Tibial nerve (tissue), 4 donors: ENCODE results near the gene C1orf115. TPM values are rescaled to one million over a fixed set of nuclear protein-coding genes. Genes with fewer than 3 reads are reported as not detected.

Experiments
- DNase-seq, 2 donors: peaks; one replicate each; pipeline ENCODE4 v3.0.0-alpha.2; 2019; ENCODE audit warnings: low spot score in 2 of 2
- H3K27ac ChIP-seq, 4 donors: fragments of 200-600 bp; sonication (generic) in 3 of 4; one replicate each; pipeline ENCODE4 v1.5.1; 2017 to 2019; ENCODE audit warnings: mild to moderate bottlenecking in 1 of 4
- H3K27me3 ChIP-seq, 2 donors: fragments of 200-600 bp; sonication (generic) in 1 of 2; one replicate each; pipeline versions ENCODE4 v1.5.1 to v1.6.0; 2017 to 2019
- H3K36me3 ChIP-seq, 3 donors: fragments of 200-600 bp; sonication (generic); one replicate each; pipeline ENCODE4 v1.5.1; 2018 to 2019
- H3K4me1 ChIP-seq, 4 donors: fragments of 200-600 bp; sonication (generic) in 3 of 4; one replicate each; pipeline ENCODE4 v1.5.1; 2017 to 2019
- H3K4me3 ChIP-seq, 4 donors: fragments of 200-600 bp; sonication (generic) in 3 of 4; one replicate each; pipeline ENCODE4 v1.5.1; 2017 to 2019; ENCODE audit warnings: mild to moderate bottlenecking in 1 of 4, moderate library complexity in 1 of 4
- H3K9me3 ChIP-seq, 4 donors: fragments of 200-600 bp; sonication (generic) in 3 of 4; one replicate each; pipeline ENCODE4 v1.5.1; 2017 to 2019
- EP300 ChIP-seq, 2 donors: sonication (generic); formaldehyde crosslinking; IDR thresholded peaks; one replicate each; pipeline ENCODE4 v1.6.1; 2017; ENCODE audit warnings: antibody characterized with exemption in 2 of 2, mild to moderate bottlenecking in 1 of 2
- POLR2A ChIP-seq, 2 donors: fragments of 450-650 bp; IDR thresholded peaks; one replicate each; pipeline ENCODE4 v1.6.1; 2017; ENCODE audit warnings: antibody characterized with exemption in 2 of 2, mild to moderate bottlenecking in 2 of 2, moderate library complexity in 2 of 2
- WGBS, 2 donors: methylation state at CpG; one replicate each; pipeline ENCODE4 v1.1.5; 2018; 5-methylcytosine and 5-hydroxymethylcytosine counted together
- total RNA-seq, 4 donors: library from RNA; depleted of rRNA; stranded (reverse); fragments of >200 nt; gene quantifications; one replicate each; pipeline ENCODE4 v1.1.0, GENCODE V29; 2016
- TF ChIP-seq, protein P1 (sequence below), 5 experiments: fragments of 200-600 bp in 3 of 5; fragments of 450-650 bp in 2 of 5; sonication (generic) in 3 of 5; IDR thresholded peaks; one replicate each; pipeline ENCODE4 v1.5.1; 2016 to 2019; ENCODE audit warnings: antibody characterized with exemption in 5 of 5, mild to moderate bottlenecking in 3 of 5, moderate library complexity in 2 of 5

C1orf115 gene
- total RNA-seq, 4 donors from 2014 or later, result 21.2 to 34.3 (median 28.8) TPM

DNA sequence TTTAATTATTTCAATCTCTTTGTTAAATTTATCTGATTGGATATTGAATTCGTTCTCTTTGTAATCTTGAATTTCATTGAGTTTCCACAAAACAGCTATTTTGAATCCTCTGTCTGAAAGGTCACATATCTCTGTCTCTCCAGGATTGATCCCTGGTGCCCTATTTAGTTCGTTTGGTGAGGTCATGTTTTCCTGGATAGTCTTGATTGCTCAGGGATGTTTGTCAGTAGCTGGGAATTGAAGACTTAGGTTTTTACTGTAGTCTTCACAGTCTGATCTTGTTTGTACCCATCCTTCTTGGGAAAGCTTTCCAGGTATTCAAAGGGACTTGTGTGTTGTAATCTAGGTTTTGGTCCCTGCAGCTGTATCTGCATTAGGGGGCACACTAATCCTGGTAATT lies 51.2 kb downstream of the C1orf115 start:
- TF ChIP-seq, protein P1, sequence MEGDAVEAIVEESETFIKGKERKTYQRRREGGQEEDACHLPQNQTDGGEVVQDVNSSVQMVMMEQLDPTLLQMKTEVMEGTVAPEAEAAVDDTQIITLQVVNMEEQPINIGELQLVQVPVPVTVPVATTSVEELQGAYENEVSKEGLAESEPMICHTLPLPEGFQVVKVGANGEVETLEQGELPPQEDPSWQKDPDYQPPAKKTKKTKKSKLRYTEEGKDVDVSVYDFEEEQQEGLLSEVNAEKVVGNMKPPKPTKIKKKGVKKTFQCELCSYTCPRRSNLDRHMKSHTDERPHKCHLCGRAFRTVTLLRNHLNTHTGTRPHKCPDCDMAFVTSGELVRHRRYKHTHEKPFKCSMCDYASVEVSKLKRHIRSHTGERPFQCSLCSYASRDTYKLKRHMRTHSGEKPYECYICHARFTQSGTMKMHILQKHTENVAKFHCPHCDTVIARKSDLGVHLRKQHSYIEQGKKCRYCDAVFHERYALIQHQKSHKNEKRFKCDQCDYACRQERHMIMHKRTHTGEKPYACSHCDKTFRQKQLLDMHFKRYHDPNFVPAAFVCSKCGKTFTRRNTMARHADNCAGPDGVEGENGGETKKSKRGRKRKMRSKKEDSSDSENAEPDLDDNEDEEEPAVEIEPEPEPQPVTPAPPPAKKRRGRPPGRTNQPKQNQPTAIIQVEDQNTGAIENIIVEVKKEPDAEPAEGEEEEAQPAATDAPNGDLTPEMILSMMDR (IDR thresholded peaks at IDR 0.05), result no peak
- TF ChIP-seq POLR2A (IDR thresholded peaks at IDR 0.05), result no peak
- TF ChIP-seq EP300 (IDR thresholded peaks at IDR 0.05), result no peak
- no peak for DNase-seq
- H3K4me1 ChIP-seq, result no peaks in the 10 kb centered on the region
- no peaks in the 10 kb centered on the region for H3K36me3 ChIP-seq
- 46 to 54% methylated on average over 2 of the region's 2 CpGs for WGBS, 2 donors
- H3K27ac ChIP-seq, result no peak overlapping the region
- H3K9me3 ChIP-seq, result no peaks in the 10 kb centered on the region
- H3K4me3 ChIP-seq, result no peak overlapping the region
- H3K27me3 ChIP-seq, result no peaks in the 10 kb centered on the region

DNA sequence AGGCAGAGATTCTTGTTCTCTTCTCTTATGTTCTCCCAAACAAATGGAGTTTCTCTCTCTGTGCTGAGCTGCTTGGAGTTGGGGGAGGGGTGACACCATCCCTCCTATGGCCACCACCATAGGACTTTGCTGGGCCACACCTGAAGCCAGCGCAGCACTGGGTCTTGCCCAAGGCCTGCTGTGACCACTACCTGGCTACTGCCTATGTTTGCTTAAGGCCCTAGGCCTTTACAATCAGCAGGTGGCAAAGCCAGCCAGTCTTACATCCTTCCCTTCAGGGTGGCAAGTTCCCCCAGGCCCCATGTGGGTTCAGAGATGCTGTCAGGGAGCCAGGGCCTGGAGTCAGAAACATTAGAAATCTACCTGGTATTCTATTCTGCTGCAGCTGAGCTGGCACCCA lies 51.7 kb downstream of the C1orf115 start:
- Histone ChIP-seq H3K27ac (no peak overlapping the region), H3K4me3 (no peak overlapping the region), H3K4me1 (peaks cover 0 to 2% (median 0%) of the 10 kb centered on the region in 4 donors), H3K36me3 (no peaks in the 10 kb centered on the region), H3K9me3 (no peaks in the 10 kb centered on the region), H3K27me3 (no peaks in the 10 kb centered on the region)
- 100% methylated on average over 1 of the region's 1 CpG for WGBS, 2 donors
- no peak for DNase-seq
- TF ChIP-seq EP300 (IDR thresholded peaks at IDR 0.05) (no peak), POLR2A (IDR thresholded peaks at IDR 0.05) (no peak)
- TF ChIP-seq, protein P1 (IDR thresholded peaks at IDR 0.05), result no peak

DNA sequence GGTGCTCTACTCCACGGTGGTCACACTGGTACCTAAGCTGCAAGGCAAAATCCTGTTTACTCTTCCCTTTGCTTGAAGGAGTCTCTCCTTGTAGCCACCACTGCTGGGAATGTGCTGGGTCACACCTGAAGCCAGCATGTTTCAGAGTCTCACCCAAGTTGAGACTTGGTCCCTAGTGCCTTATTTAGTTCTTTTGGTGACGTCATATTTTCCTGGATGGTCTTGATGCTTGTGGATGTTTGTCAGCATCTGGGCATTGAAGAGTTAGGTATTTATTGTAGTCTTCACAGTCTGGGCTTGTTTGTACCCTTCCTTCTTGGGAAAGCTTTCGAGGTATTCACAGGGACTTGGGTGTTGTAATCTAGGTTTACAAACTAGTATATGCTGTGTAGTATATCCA lies 52.4 kb downstream of the C1orf115 start:
- Histone ChIP-seq H3K27ac (no peak overlapping the region), H3K27me3 (no peaks in the 10 kb centered on the region), H3K4me3 (no peak overlapping the region), H3K4me1 (peaks cover 0 to 9% (median 0%) of the 10 kb centered on the region in 4 donors), H3K9me3 (no peaks in the 10 kb centered on the region), H3K36me3 (no peaks in the 10 kb centered on the region)
- no peak for TF ChIP-seq POLR2A (IDR thresholded peaks at IDR 0.05)
- TF ChIP-seq, protein P1 (IDR thresholded peaks at IDR 0.05), result no peak
- TF ChIP-seq EP300 (IDR thresholded peaks at IDR 0.05), result no peak
- DNase-seq, result no peak
- 87 to 96% methylated on average over 3 of the region's 3 CpGs for WGBS, 2 donors

DNA sequence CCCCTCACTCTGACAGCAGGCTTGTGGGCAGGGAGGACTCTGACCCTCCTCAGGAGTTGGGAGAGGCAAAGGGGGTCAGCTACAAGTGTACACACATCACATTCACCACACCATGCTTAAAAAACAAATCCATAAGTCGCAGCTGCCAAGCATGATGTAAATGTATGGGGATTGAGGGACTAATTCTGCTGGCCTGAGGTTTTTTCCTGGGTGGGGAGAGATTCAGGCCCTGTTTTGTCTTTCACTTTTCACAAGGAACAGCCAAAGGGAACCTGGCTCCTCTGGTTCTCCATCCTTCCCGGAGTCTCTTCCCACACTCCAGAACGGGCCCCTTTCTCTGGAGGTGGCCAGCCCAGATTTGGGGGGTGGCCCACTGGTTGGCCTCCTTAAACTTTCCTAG lies 56.7 kb downstream of the C1orf115 start:
- DNase-seq, result no peak
- Histone ChIP-seq H3K4me3 (no peak overlapping the region), H3K27me3 (no peaks in the 10 kb centered on the region), H3K4me1 (peaks cover 0 to 42% (median 12%) of the 10 kb centered on the region in 4 donors), H3K9me3 (no peaks in the 10 kb centered on the region), H3K27ac (peak overlapping the region in 2 of 4 donors; percentile 86 to 93), H3K36me3 (no peaks in the 10 kb centered on the region)
- 77 to 90% methylated on average over 3 of the region's 3 CpGs for WGBS, 2 donors
- no peak for TF ChIP-seq POLR2A (IDR thresholded peaks at IDR 0.05)
- TF ChIP-seq, protein P1 (IDR thresholded peaks at IDR 0.05), result no peak
- TF ChIP-seq EP300 (IDR thresholded peaks at IDR 0.05), result no peak

DNA sequence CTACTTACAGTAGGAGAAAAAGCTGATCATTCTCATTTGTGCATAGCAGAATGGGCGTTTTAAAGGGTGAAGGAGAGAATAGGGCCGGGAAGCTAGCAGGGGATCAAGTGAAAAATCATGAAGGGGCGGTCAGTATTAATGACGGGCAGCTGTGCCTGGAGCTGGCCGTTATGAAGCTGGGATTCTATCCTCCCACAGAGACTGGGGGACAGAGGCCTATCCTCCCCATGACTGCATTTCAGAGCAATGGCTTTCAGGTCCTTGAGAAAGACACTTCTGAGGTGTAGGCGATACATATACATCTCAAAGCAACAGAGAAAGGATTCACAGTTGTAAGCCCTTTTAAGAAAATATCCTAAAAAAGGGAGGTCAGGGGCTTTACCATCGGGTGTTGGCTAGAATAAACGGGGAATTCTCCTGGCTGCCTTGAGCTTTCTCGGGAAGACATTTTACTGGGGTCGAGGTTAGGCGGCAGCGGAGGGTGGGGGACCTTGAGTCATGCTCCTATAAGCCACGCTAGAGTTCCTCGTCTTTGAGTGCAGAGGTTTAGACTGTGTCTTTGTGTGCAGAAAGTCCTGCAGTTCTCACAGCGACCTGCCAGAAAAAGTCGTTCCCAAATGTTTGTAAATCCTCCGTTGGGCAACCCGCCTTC lies 57.4 kb downstream of the C1orf115 start:
- Histone ChIP-seq H3K4me3 (peak overlapping the region; percentile 54 to 85 (median 80)), H3K9me3 (no peaks in the 10 kb centered on the region), H3K27ac (peak overlapping the region; percentile 78 to 93 (median 84)), H3K36me3 (no peaks in the 10 kb centered on the region), H3K4me1 (peaks cover 0 to 42% (median 12%) of the 10 kb centered on the region in 4 donors), H3K27me3 (no peaks in the 10 kb centered on the region)
- WGBS, 2 donors, result 8 to 13% methylated on average over 18 of the region's 18 CpGs
- DNase-seq, result no peak
- TF ChIP-seq, protein P1 (IDR thresholded peaks at IDR 0.05), result no peak
- TF ChIP-seq POLR2A (IDR thresholded peaks at IDR 0.05) (no peak), EP300 (IDR thresholded peaks at IDR 0.05) (no peak)
